HS-5 (cell line): ENCODE measurements around the gene CREBL2.
"Not testable (repeated sequence)": the region's sequence is repeated elsewhere in the genome, so short reads cannot be mapped to it uniquely, and the experiment has no call there.

Source experiments
- DNase-seq: peaks from one replicate; pipeline ENCODE4 v3.0.0-alpha.2; 2012; ENCODE audit warnings: low read depth

CREBL2 gene

GRCh38 chr12:12611512-12612306 lies at the start of gene CREBL2:
TSS of gene CREBL2 (plus strand) at chr12:12611876. CDS start at chr12:12612173, 297 bp downstream.
- DNase-seq = peak; percentile 92

GRCh38 chr12:12562016-12562483 lies 49.6 kb upstream of the CREBL2 start:
- DNase-seq = no peak

GRCh38 chr12:12562585-12563261 lies 49.0 kb upstream of the CREBL2 start, which contains the start of gene DUSP16:
TSS of gene DUSP16 (minus strand) at chr12:12562863. CDS start at chr12:12521098, 41,765 bp downstream.
- DNase-seq = peak; percentile 78

- no peak for DNase-seq
Measured at GRCh38 chr12:12563290-12563928, 48.3 kb upstream of the CREBL2 start.

- DNase-seq = no peak
Measured at GRCh38 chr12:12564911-12565310, 46.8 kb upstream of the CREBL2 start.

GRCh38 chr12:12565971-12566370 lies 45.7 kb upstream of the CREBL2 start:
- not testable (repeated sequence) for DNase-seq

- no peak for DNase-seq
Measured at GRCh38 chr12:12572659-12573058, 39.0 kb upstream of the CREBL2 start.

- DNase-seq = no peak
Measured at GRCh38 chr12:12577786-12578185, 33.9 kb upstream of the CREBL2 start.

- DNase-seq = not testable (repeated sequence)
Measured at GRCh38 chr12:12580716-12581115, 31.0 kb upstream of the CREBL2 start.

GRCh38 chr12:12582193-12582881 lies 29.3 kb upstream of the CREBL2 start:
- no peak for DNase-seq

GRCh38 chr12:12582895-12583303 lies 28.8 kb upstream of the CREBL2 start:
- no peak for DNase-seq

GRCh38 chr12:12583510-12584178 lies 28.0 kb upstream of the CREBL2 start:
- DNase-seq = no peak

GRCh38 chr12:12585115-12585863 lies 26.4 kb upstream of the CREBL2 start:
- DNase-seq = no peak

GRCh38 chr12:12586879-12587675 lies 24.6 kb upstream of the CREBL2 start:
- DNase-seq = no peak

GRCh38 chr12:12587878-12588277 lies 23.8 kb upstream of the CREBL2 start:
- no peak for DNase-seq

- DNase-seq = not testable (repeated sequence)
Measured at GRCh38 chr12:12588436-12588835, 23.2 kb upstream of the CREBL2 start.

- DNase-seq = no peak
Measured at GRCh38 chr12:12590961-12591360, 20.7 kb upstream of the CREBL2 start.

- peak; percentile 56 for DNase-seq
Measured at GRCh38 chr12:12592930-12593329, 18.7 kb upstream of the CREBL2 start.

- not testable (repeated sequence) for DNase-seq
Measured at GRCh38 chr12:12595929-12596328, 15.7 kb upstream of the CREBL2 start.

GRCh38 chr12:12596598-12596997 lies 15.1 kb upstream of the CREBL2 start:
- not testable (repeated sequence) for DNase-seq
